Peyer's patch (tissue), 4 donors: Measurements from ENCODE around the gene PTX3. TPM values are rescaled to one million over a fixed set of nuclear protein-coding genes. Genes with fewer than 3 reads are reported as not detected.

Experiments used
- DNase-seq, 3 donors: peaks; one replicate each; pipeline ENCODE4 v3.0.0-alpha.2; 2017 to 2019
- H3K27ac ChIP-seq, 4 donors: fragments of 200-600 bp; sonication (generic); one replicate each; pipeline ENCODE4 v1.5.1; 2016 to 2019
- H3K27me3 ChIP-seq, 2 donors: fragments of 200-600 bp; sonication (generic); one replicate each; pipeline ENCODE4 v1.5.1; 2019
- H3K36me3 ChIP-seq, 3 donors: fragments of 200-600 bp; sonication (generic); one replicate each; pipeline ENCODE4 v1.5.1; 2016 to 2019
- H3K4me1 ChIP-seq, 4 donors: fragments of 200-600 bp; sonication (generic); one replicate each; pipeline ENCODE4 v1.5.1; 2016 to 2019
- H3K4me3 ChIP-seq, 4 donors: fragments of 200-600 bp; sonication (generic); 1 replicate in 3 of 4; 2 replicates in 1 of 4; pipeline ENCODE4 v1.5.1; 2016 to 2019; ENCODE audit warnings: mild to moderate bottlenecking in 1 of 4
- H3K9me3 ChIP-seq, 4 donors: fragments of 200-600 bp; sonication (generic); one replicate each; pipeline ENCODE4 v1.5.1; 2016 to 2019; ENCODE audit warnings: mild to moderate bottlenecking in 1 of 4
- POLR2A ChIP-seq, 2 donors: fragments of 450-650 bp; IDR thresholded peaks; one replicate each; pipeline ENCODE4 v1.5.1; 2017; ENCODE audit warnings: antibody characterized with exemption in 2 of 2, mild to moderate bottlenecking in 2 of 2, moderate library complexity in 2 of 2
- total RNA-seq, 4 donors: library from RNA; depleted of rRNA; stranded (reverse); fragments of >200 nt; gene quantifications; one replicate each; pipeline ENCODE4 v1.1.0, GENCODE V29; 2016
- TF ChIP-seq, protein P1 (sequence below), 6 experiments: fragments of 450-650 bp in 4 of 6; fragments of 200-600 bp in 2 of 6; sonication (generic) in 1 of 6; IDR thresholded peaks; one replicate each; pipeline ENCODE4 v1.5.1; 2017 to 2019; ENCODE audit warnings: antibody characterized with exemption in 6 of 6, mild to moderate bottlenecking in 3 of 6, moderate library complexity in 1 of 6

The PTX3 gene
- total RNA-seq, 4 donors from 2014 or later, result 0.94 TPM; not detected in 3

DNA sequence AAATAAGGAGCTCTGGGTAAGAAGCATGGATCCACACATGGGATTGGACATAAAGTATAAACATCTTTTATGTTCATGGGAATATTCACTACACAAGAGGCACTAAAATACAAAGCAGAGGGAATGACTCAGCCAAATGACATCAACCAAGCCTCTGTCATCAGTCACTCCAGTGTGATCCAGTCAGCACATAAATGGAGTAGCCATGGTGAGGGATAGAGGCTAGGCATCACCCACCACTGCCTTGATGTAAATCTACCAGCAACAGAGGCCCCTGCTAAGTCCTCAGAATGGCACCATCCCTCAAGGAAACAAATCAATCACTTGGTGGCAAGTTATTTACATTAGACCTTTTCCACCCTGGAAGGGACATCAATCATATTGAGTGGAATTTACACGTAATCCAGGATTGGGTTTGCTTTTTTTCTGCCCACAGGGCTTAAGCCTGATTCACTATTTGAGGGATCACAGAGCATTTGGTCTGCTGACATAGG, 39.3 kb downstream of the PTX3 start:
- no peaks in the 10 kb centered on the region for H3K27me3 ChIP-seq
- no peak for DNase-seq
- no peak for TF ChIP-seq POLR2A (IDR thresholded peaks at IDR 0.05)
- TF ChIP-seq, protein P1, sequence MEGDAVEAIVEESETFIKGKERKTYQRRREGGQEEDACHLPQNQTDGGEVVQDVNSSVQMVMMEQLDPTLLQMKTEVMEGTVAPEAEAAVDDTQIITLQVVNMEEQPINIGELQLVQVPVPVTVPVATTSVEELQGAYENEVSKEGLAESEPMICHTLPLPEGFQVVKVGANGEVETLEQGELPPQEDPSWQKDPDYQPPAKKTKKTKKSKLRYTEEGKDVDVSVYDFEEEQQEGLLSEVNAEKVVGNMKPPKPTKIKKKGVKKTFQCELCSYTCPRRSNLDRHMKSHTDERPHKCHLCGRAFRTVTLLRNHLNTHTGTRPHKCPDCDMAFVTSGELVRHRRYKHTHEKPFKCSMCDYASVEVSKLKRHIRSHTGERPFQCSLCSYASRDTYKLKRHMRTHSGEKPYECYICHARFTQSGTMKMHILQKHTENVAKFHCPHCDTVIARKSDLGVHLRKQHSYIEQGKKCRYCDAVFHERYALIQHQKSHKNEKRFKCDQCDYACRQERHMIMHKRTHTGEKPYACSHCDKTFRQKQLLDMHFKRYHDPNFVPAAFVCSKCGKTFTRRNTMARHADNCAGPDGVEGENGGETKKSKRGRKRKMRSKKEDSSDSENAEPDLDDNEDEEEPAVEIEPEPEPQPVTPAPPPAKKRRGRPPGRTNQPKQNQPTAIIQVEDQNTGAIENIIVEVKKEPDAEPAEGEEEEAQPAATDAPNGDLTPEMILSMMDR (IDR thresholded peaks at IDR 0.05), result no peak
- H3K9me3 ChIP-seq, result no peaks in the 10 kb centered on the region
- no peaks in the 10 kb centered on the region for H3K36me3 ChIP-seq
- no peak overlapping the region for H3K27ac ChIP-seq
- no peak overlapping the region for H3K4me3 ChIP-seq
- H3K4me1 ChIP-seq, result no peaks in the 10 kb centered on the region

DNA sequence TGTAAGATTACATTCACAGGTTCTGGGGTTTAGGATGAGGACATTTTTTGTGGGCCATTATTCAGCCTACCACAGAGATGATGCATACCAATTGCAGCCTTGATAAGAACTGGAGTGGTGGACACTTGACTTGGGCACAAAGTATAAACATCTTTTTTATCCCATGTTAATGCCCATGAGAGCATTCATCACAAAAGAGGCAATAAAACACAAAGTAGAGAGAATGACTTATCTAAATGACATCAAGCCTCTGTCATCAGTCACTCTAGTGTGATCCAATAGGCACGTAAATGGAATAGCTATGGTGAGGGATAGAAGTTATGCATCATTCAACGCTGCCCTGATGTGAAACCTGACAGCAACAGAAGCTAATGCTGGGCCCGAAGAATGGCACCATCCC, 40.8 kb downstream of the PTX3 start:
- Histone ChIP-seq H3K36me3 (no peaks in the 10 kb centered on the region), H3K4me1 (no peaks in the 10 kb centered on the region), H3K27me3 (no peaks in the 10 kb centered on the region), H3K4me3 (no peak overlapping the region), H3K9me3 (no peaks in the 10 kb centered on the region), H3K27ac (no peak overlapping the region)
- TF ChIP-seq, protein P1 (IDR thresholded peaks at IDR 0.05), result no peak
- TF ChIP-seq POLR2A (IDR thresholded peaks at IDR 0.05), result no peak
- DNase-seq, result no peak

- no peak overlapping the region for H3K27ac ChIP-seq
- no peaks in the 10 kb centered on the region for H3K4me1 ChIP-seq
- no peak overlapping the region for H3K4me3 ChIP-seq
- no peak for DNase-seq
- no peaks in the 10 kb centered on the region for H3K9me3 ChIP-seq
- H3K36me3 ChIP-seq, result no peaks in the 10 kb centered on the region
- no peaks in the 10 kb centered on the region for H3K27me3 ChIP-seq
- TF ChIP-seq, protein P1 (IDR thresholded peaks at IDR 0.05), result no peak
- no peak for TF ChIP-seq POLR2A (IDR thresholded peaks at IDR 0.05)
These were observed 43.0 kb downstream of the PTX3 start for GRCh38 chr3:157479464-157480243.

DNA sequence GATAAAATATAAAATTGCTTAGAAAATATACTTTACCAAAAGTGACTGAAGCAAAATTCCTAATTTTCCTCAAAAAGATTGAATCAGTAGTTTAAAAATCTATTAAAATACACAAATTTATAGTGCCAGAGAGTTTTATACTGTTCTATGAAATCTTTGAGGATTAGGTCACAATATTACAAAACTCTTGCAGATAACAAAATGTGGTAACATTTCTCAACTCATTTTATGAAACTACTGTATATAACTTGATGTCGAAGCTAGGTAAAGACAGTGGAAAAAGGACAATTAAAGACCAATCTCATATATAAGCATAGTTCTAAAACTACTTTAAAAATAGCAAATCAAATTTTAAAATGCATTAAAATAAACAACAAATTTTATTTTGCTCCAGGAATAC, 50.7 kb downstream of the PTX3 start:
- DNase-seq, result no peak
- Histone ChIP-seq H3K27me3 (no peaks in the 10 kb centered on the region), H3K36me3 (no peaks in the 10 kb centered on the region), H3K27ac (no peak overlapping the region), H3K4me1 (no peaks in the 10 kb centered on the region), H3K9me3 (no peaks in the 10 kb centered on the region), H3K4me3 (no peak overlapping the region)
- TF ChIP-seq, protein P1 (IDR thresholded peaks at IDR 0.05), result no peak
- no peak for TF ChIP-seq POLR2A (IDR thresholded peaks at IDR 0.05)

- TF ChIP-seq, protein P1 (IDR thresholded peaks at IDR 0.05), result no peak
- TF ChIP-seq POLR2A (IDR thresholded peaks at IDR 0.05), result no peak
These were observed 51.5 kb downstream of the PTX3 start for GRCh38 chr3:157488144-157488543.

More at GRCh38 chr3:157488144-157488543, 51.5 kb downstream of the PTX3 start:
- Histone ChIP-seq H3K27ac (no peak overlapping the region), H3K4me1 (no peaks in the 10 kb centered on the region), H3K36me3 (no peaks in the 10 kb centered on the region), H3K4me3 (no peak overlapping the region), H3K27me3 (no peaks in the 10 kb centered on the region), H3K9me3 (no peaks in the 10 kb centered on the region)
- DNase-seq, result no peak
